Measurements from ENCODE around the gene DYRK1A.
"Not testable (repeated sequence)": the region's sequence is repeated elsewhere in the genome, so short reads cannot be mapped to it uniquely, and the experiment has no call there.

The DYRK1A gene

GRCh38 chr21:37324558-37324957 is 42.0 kb upstream of the DYRK1A start:
- Histone ChIP-seq H3K9ac (ENCODE audit: low read length) (no peak overlapping the region), H3K9me3 (ENCODE audit: insufficient read depth, low read length) (no peaks in the 10 kb centered on the region), H3K9me2 (replicated peaks; ENCODE audit: insufficient read depth, low read length) (no peaks in the 10 kb centered on the region), H4K20me1 (ENCODE audit: low read depth, low read length) (no peaks in the 10 kb centered on the region), H3K4me3 (ENCODE audit: insufficient read depth, low read length, poor library complexity, severe bottlenecking) (no peak overlapping the region), H3F3A (ENCODE audit: insufficient read depth) (no peaks in the 10 kb centered on the region), H2AFZ (ENCODE audit: low read depth, low read length, severe bottlenecking) (no peak overlapping the region), H3K79me2 (ENCODE audit: insufficient read depth, low read length) (no peaks in the 10 kb centered on the region), H3K36me3 (ENCODE audit: low read length) (no peaks in the 10 kb centered on the region), H3K27me3 (ENCODE audit: low read length) (no peaks in the 10 kb centered on the region), H3K27ac (ENCODE audit: low read depth, low read length) (no peak overlapping the region), H3K4me2 (ENCODE audit: low read depth, low read length, poor library complexity, severe bottlenecking) (no peak overlapping the region)
- TF ChIP-seq CTCF (IDR thresholded peaks at IDR 0.05; ENCODE audit: insufficient read depth, low read length, poor library complexity, severe bottlenecking) (no peak), EZH2phosphoT487 (conservative IDR thresholded peaks at IDR 0.05; ENCODE audit: low read length) (no peak)

- not testable (repeated sequence) for H3K27me3 ChIP-seq (ENCODE audit: low read length); H4K20me1 ChIP-seq (ENCODE audit: low read depth, low read length)
Observed at GRCh38 chr21:37328147-37328546, 38.4 kb upstream of the DYRK1A start.

GRCh38 chr21:37331411-37331810 is 35.2 kb upstream of the DYRK1A start:
- H3K9ac ChIP-seq (ENCODE audit: low read length): no peak overlapping the region
- H3K27me3 ChIP-seq (ENCODE audit: low read length): no peaks in the 10 kb centered on the region
- no peaks in the 10 kb centered on the region for H3K9me2 ChIP-seq (replicated peaks; ENCODE audit: insufficient read depth, low read length)
- TF ChIP-seq CTCF (IDR thresholded peaks at IDR 0.05; ENCODE audit: insufficient read depth, low read length, poor library complexity, severe bottlenecking): no peak
- TF ChIP-seq EZH2phosphoT487 (conservative IDR thresholded peaks at IDR 0.05; ENCODE audit: low read length): no peak
- no peaks in the 10 kb centered on the region for H3K9me3 ChIP-seq (ENCODE audit: insufficient read depth, low read length)
- no peak overlapping the region for H3K4me2 ChIP-seq (ENCODE audit: low read depth, low read length, poor library complexity, severe bottlenecking)
- H2AFZ ChIP-seq (ENCODE audit: low read depth, low read length, severe bottlenecking): no peak overlapping the region
- no peak overlapping the region for H3K27ac ChIP-seq (ENCODE audit: low read depth, low read length)
- H3K4me3 ChIP-seq (ENCODE audit: insufficient read depth, low read length, poor library complexity, severe bottlenecking): no peak overlapping the region
- H3F3A ChIP-seq (ENCODE audit: insufficient read depth): no peaks in the 10 kb centered on the region
- H4K20me1 ChIP-seq (ENCODE audit: low read depth, low read length): no peaks in the 10 kb centered on the region
- H3K79me2 ChIP-seq (ENCODE audit: insufficient read depth, low read length): no peaks in the 10 kb centered on the region
- H3K36me3 ChIP-seq (ENCODE audit: low read length): no peaks in the 10 kb centered on the region

More at GRCh38 chr21:37328147-37328546, 38.4 kb upstream of the DYRK1A start:
- H3K36me3 ChIP-seq (ENCODE audit: low read length); H3K9ac ChIP-seq (ENCODE audit: low read length); H3K4me2 ChIP-seq (ENCODE audit: low read depth, low read length, poor library complexity, severe bottlenecking); H3F3A ChIP-seq (ENCODE audit: insufficient read depth); H3K79me2 ChIP-seq (ENCODE audit: insufficient read depth, low read length); H3K4me3 ChIP-seq (ENCODE audit: insufficient read depth, low read length, poor library complexity, severe bottlenecking); H3K27ac ChIP-seq (ENCODE audit: low read depth, low read length); H3K9me3 ChIP-seq (ENCODE audit: insufficient read depth, low read length); H2AFZ ChIP-seq (ENCODE audit: low read depth, low read length, severe bottlenecking); H3K9me2 ChIP-seq (replicated peaks; ENCODE audit: insufficient read depth, low read length): not testable (repeated sequence)

GRCh38 chr21:37335053-37335452 is 31.5 kb upstream of the DYRK1A start:
- Histone ChIP-seq H3F3A (ENCODE audit: insufficient read depth) (no peaks in the 10 kb centered on the region), H3K27ac (ENCODE audit: low read depth, low read length) (no peak overlapping the region), H3K27me3 (ENCODE audit: low read length) (no peaks in the 10 kb centered on the region), H3K4me2 (ENCODE audit: low read depth, low read length, poor library complexity, severe bottlenecking) (no peak overlapping the region), H3K79me2 (ENCODE audit: insufficient read depth, low read length) (no peaks in the 10 kb centered on the region), H3K9ac (ENCODE audit: low read length) (no peak overlapping the region), H2AFZ (ENCODE audit: low read depth, low read length, severe bottlenecking) (no peak overlapping the region), H3K9me2 (replicated peaks; ENCODE audit: insufficient read depth, low read length) (no peaks in the 10 kb centered on the region), H3K9me3 (ENCODE audit: insufficient read depth, low read length) (no peaks in the 10 kb centered on the region), H4K20me1 (ENCODE audit: low read depth, low read length) (no peaks in the 10 kb centered on the region), H3K36me3 (ENCODE audit: low read length) (no peaks in the 10 kb centered on the region), H3K4me3 (ENCODE audit: insufficient read depth, low read length, poor library complexity, severe bottlenecking) (no peak overlapping the region)
- TF ChIP-seq EZH2phosphoT487 (conservative IDR thresholded peaks at IDR 0.05; ENCODE audit: low read length) (no peak), CTCF (IDR thresholded peaks at IDR 0.05; ENCODE audit: insufficient read depth, low read length, poor library complexity, severe bottlenecking) (no peak)
